ENCODE measurements around the gene FBXL16.

The FBXL16 gene

GRCh38 chr16:678209-678857, 27.3 kb downstream of the FBXL16 start:
- DNase-seq (ENCODE audit: low read depth, low spot score): no peak

- no peak for DNase-seq (ENCODE audit: low read depth, low spot score)
These were observed 28.0 kb downstream of the FBXL16 start for GRCh38 chr16:677316-678190.

DNA sequence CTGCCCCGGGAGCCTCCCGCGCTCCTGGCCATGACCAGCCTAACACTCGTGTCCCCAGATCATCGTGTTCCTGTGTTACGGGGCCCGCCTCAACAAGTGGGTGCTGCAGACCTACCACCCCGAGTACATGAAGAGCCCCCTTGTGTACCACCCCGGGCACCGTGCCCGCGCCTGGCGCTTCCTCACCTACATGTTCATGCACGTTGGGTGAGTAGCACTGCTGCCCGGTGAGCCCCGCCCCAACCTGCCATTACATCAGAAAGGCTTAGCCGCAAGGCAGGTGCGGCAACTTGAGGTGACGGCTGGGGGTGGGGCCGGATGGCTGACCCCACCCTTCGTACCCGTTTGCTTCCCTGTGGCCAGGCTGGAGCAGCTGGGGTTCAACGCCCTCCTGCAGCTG, 28.7 kb downstream of the FBXL16 start:
- DNase-seq (ENCODE audit: low read depth, low spot score): no peak

GRCh38 chr16:676565-676902, 29.1 kb downstream of the FBXL16 start:
- DNase-seq (ENCODE audit: low read depth, low spot score): no peak

- no peak for DNase-seq (ENCODE audit: low read depth, low spot score)
These were observed 29.6 kb downstream of the FBXL16 start for GRCh38 chr16:675884-676564.

DNA sequence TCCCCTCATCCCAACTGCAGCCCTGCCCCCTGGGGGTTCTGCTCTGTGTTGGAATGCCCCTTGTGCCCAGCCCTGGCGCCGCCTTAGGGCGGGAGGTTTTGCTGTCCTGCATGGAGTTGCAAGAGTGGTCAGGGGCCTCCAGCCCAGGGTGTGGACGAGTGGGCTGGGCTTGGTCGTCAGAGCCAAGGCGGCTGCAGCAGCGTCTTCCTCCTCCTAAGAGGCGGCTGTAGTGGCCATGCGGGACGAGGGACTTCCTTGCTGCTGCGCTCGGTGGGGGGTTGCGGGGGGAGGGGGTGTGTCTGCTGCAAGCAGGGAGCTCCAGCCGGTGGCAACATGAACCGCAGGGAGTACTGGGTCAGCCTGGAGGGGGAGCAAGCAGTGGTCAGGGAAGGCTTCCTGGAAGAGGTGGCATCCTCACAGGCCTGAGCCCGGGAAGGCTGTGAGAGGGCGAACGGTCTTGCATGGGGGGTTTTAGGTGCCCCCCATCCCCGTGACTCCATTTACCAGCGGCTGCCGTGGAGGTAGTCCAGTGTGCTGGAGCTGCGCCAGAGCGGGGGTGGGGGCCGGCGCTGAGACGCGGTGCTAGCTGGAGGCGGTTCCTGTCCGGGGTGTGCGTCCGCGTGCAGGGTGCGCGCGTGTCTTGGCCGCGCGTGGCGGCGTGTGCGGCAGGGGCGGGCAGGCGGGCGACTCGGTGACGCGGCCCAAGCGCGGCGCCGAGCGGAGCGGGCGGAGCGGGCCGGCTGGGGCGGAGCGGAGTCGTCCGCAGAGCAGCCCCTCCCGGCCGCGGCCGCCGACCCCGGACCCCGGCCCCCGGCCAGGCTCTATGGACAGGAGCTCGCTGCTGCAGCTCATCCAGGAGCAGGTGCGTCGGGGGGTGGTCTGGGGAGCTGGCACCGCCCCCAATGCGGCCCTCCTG, 30.4 kb downstream of the FBXL16 start, which contains the start of gene RHBDL1:
Gene RHBDL1 (plus strand): TSS at position 704 of the 916 bp plus-strand sequence. CDS start 120 bp downstream, at position 824.
- DNase-seq (ENCODE audit: low read depth, low spot score): no peak

DNA sequence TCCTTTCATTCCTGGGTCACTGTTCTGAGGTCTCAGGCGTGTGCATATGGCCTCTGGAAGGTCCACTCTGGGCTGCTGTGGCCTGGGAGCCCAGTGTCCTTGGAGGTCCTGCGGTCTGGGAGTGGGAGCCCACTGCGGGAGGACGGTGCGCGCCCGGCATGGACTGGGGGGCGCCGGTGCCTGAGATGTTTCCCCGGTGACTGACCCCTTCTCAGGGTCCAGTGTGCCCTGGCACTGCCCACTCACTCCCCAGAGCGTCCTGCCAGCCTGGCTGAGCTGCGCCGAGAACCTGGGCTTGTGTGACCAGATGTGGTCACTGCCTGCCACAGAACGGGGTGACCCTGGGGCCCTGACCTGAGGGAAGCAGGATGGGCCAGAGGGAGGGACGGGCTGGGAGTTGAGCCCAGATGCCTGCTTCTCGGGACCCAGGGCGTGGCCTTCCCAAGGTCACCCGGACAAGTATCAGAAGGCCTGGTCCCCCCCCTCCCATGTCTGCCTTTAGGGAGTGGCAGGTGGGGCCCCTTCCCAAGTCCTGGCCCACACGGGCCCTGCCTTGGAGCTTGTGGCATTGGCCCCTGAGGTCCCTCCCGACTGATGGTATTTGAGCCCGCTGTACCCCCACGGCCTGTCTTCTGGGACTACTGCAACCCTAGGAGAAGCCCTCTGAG, 31.3 kb downstream of the FBXL16 start:
- DNase-seq (ENCODE audit: low read depth, low spot score): no peak

GRCh38 chr16:673399-673991, 32.1 kb downstream of the FBXL16 start:
- no peak for DNase-seq (ENCODE audit: low read depth, low spot score)

DNA sequence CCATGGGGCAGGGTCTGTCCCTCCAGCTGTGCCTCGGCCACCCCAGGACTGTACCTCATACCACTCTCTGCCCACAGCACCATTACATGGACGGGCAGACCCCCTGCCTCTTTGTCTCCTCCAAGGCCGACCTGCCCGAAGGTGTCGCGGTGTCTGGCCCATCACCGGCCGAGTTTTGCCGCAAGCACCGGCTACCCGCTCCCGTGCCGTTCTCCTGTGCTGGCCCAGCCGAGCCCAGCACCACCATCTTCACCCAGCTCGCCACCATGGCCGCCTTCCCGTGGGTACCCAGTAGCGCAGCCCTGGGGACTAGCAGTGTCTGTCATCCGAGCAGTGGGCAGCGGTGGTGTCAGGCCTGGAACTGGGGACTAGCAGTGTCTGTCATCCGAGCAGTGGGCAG, 32.8 kb downstream of the FBXL16 start:
- DNase-seq (ENCODE audit: low read depth, low spot score): no peak

- no peak for DNase-seq (ENCODE audit: low read depth, low spot score)
These were observed 33.2 kb downstream of the FBXL16 start for GRCh38 chr16:672371-672770.

DNA sequence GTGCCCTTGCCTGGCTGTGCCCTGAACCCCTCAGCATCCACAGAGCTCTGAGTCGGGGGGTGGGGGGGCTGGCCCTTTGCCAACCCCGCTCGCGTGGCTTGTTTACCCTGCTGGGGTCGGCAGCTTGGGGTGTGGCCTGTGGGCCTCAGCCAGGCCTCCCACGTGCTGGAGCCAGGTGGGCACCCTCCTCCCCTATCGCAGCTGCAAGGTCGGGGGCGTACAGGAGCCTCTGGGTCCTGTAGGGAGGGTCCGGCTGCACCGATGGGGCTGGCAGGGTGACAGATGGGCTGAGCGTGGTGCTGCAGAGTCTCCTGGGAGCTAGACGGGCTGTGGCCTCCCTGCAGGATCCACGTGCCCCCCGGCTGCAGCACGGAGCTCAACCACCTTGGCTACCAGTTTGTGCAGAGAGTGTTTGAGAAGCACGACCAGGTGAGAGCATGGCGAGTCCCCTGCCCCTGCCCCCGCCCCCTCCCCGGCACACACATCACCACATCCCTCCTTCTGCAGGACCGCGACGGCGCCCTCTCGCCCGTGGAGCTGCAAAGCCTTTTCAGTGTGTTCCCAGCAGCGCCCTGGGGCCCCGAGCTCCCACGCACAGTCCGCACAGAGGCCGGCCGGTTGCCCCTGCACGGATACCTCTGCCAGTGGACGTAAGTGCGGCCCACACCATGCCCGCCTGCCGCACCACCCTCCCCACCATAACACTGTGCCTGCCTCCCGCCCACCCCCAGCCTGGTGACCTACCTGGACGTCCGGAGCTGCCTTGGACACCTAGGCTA, 34.1 kb downstream of the FBXL16 start:
- DNase-seq (ENCODE audit: low read depth, low spot score): no peak

GRCh38 chr16:670485-671352, 34.9 kb downstream of the FBXL16 start:
- no peak for DNase-seq (ENCODE audit: low read depth, low spot score)

DNA sequence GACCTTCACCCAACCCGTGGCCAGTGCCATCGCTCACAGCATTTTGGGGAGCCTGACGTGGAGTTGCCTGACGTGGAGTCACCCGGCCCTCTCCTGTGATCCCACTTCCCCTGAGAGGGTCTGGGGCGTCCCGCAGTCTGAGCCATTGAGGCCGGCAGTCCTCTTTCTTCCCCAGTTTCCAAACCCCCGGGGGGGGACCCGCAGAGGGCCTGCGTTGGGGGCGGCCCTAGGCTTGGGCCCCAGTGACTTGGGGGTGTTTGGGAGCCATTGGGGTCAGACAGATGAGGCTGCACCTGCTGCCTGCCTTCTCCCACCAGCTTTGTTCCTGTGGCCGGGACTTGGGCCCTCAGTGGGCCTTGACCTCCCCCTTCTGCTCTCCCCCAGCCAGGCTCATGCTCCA, 35.9 kb downstream of the FBXL16 start:
- DNase-seq (ENCODE audit: low read depth, low spot score): no peak

DNA sequence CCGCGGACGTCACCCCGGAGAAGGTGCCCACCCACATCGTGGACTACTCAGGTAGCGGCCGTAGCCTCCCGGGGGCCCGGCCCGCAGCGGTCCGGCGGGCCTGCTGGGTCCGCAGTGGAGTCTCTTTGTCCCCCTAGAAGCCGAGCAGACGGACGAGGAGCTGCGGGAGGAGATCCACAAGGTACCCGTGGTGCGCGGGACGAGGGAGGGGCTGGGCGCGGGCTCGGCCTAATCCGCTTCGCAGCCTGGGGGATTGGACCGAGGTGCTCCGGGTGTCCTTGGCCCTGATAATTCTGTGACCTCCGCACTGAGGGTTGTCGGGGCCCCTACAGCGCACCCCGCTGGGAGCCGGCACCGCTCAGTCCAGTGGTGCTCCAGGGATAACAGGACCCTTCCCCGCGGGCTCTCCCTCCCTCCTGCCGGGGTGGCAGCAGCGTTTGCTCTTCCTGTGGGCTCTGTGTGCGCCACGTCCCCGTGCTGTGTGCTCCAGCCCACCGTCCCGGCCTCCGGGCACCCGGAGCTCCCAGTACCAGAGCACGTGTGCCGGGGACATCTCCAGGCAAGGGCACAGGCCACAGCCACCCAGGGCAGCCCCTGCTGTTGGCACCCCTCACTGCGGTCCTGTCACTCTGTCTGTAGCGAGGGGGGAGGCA, 37.0 kb downstream of the FBXL16 start:
- DNase-seq (ENCODE audit: low read depth, low spot score): no peak

GRCh38 chr16:667780-668518, 37.7 kb downstream of the FBXL16 start, which contains the start of gene RHOT2:
RHOT2 (plus strand) TSS chr16:668132; CDS start chr16:668200, 68 bp downstream.
- DNase-seq (ENCODE audit: low read depth, low spot score): no peak

DNA sequence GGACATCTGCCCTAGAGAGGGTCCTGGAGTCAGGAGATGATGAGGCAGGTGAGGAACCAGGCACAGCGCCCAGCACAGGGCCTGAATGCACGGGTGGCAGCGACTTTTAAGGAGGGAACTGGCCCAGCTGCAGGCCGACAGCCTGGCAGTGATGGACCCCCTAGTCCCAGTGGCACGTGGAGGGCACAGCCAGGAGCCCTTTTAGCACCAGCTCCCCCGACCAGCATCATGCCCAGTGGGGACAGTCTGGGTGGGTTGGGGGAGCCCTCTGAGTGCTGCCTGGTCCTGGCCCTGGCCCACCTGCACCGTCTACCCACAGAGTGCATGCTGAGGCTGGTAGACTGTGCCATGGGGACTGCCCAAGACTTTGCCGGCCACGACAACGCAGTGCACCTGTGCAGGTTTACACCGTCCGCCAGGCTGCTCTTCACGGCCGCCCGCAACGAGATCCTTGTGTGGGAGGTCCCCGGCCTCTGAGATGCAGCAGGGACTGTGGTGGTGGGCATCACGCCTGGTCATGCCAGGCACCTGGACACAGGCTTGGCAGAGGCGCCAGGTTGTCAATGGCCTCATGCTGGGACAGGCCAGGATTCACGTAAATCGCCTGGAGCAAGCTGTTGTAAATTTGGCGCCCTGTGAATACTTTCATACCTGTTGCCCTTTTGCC, 38.4 kb downstream of the FBXL16 start:
- no peak for DNase-seq (ENCODE audit: low read depth, low spot score)

- no peak for DNase-seq (ENCODE audit: low read depth, low spot score)
These were observed 39.0 kb downstream of the FBXL16 start for GRCh38 chr16:666572-666971.
